ENCODE results near the gene FBXW4.

Gene FBXW4

GRCh38 chr10:101695404-101695890, 477 bp upstream of the FBXW4 start:
- no peak for DNase-seq (ENCODE audit: low spot score)

GRCh38 chr10:101693978-101694673, 844 bp downstream of the FBXW4 start:
- DNase-seq (ENCODE audit: low spot score): peak; percentile 75

GRCh38 chr10:101693651-101693977, 1.4 kb downstream of the FBXW4 start:
- peak; percentile 26 for DNase-seq (ENCODE audit: low spot score)

GRCh38 chr10:101691081-101691480, 3.9 kb downstream of the FBXW4 start:
- DNase-seq (ENCODE audit: low spot score): no peak

- no peak for DNase-seq (ENCODE audit: low spot score)
Observed at GRCh38 chr10:101690461-101690860, 4.5 kb downstream of the FBXW4 start.

GRCh38 chr10:101687071-101687658, 7.8 kb downstream of the FBXW4 start:
- DNase-seq (ENCODE audit: low spot score): no peak

- no peak for DNase-seq (ENCODE audit: low spot score)
Observed at GRCh38 chr10:101686133-101686925, 8.6 kb downstream of the FBXW4 start.

- no peak for DNase-seq (ENCODE audit: low spot score)
Observed at GRCh38 chr10:101684782-101685181, 10.2 kb downstream of the FBXW4 start.

- no peak for DNase-seq (ENCODE audit: low spot score)
Observed at GRCh38 chr10:101683276-101683675, 11.7 kb downstream of the FBXW4 start.

- DNase-seq (ENCODE audit: low spot score): no peak
Observed at GRCh38 chr10:101682172-101682825, 12.7 kb downstream of the FBXW4 start.

- no peak for DNase-seq (ENCODE audit: low spot score)
Observed at GRCh38 chr10:101676565-101676964, 18.4 kb downstream of the FBXW4 start.

- no peak for DNase-seq (ENCODE audit: low spot score)
Observed at GRCh38 chr10:101675115-101675514, 19.9 kb downstream of the FBXW4 start.

- no peak for DNase-seq (ENCODE audit: low spot score)
Observed at GRCh38 chr10:101672536-101672935, 22.4 kb downstream of the FBXW4 start.

- no peak for DNase-seq (ENCODE audit: low spot score)
Observed at GRCh38 chr10:101671453-101671852, 23.5 kb downstream of the FBXW4 start.

- no peak for DNase-seq (ENCODE audit: low spot score)
Observed at GRCh38 chr10:101670635-101671034, 24.3 kb downstream of the FBXW4 start.

- DNase-seq (ENCODE audit: low spot score): no peak
Observed at GRCh38 chr10:101669181-101669580, 25.8 kb downstream of the FBXW4 start.

GRCh38 chr10:101668566-101668965, 26.4 kb downstream of the FBXW4 start:
- no peak for DNase-seq (ENCODE audit: low spot score)

GRCh38 chr10:101666083-101666482, 28.9 kb downstream of the FBXW4 start:
- DNase-seq (ENCODE audit: low spot score): no peak

- no peak for DNase-seq (ENCODE audit: low spot score)
Observed at GRCh38 chr10:101663097-101663496, 31.9 kb downstream of the FBXW4 start.

- no peak for DNase-seq (ENCODE audit: low spot score)
Observed at GRCh38 chr10:101660256-101660655, 34.7 kb downstream of the FBXW4 start.

GRCh38 chr10:101658975-101659374, 36.0 kb downstream of the FBXW4 start:
- no peak for DNase-seq (ENCODE audit: low spot score)

- no peak for DNase-seq (ENCODE audit: low spot score)
Observed at GRCh38 chr10:101656890-101657289, 38.1 kb downstream of the FBXW4 start.

GRCh38 chr10:101655570-101655969, 39.4 kb downstream of the FBXW4 start:
- DNase-seq (ENCODE audit: low spot score): no peak

Measured in D341Med (cell line).